ENCODE measurements around the gene BCCIP.

BCCIP gene

GRCh38 chr10:125815764-125816163 lies 7.6 kb upstream of the BCCIP start:
- Histone ChIP-seq H3K4me2 (no peak overlapping the region), H3K27ac (no peak overlapping the region), H3K36me3 (peaks cover 40% of the 10 kb centered on the region), H3K4me3 (no peak overlapping the region), H3K9me3 (no peaks in the 10 kb centered on the region), H3K4me1 (peaks cover 9% of the 10 kb centered on the region), H3K27me3 (no peaks in the 10 kb centered on the region), H3K9ac (no peak overlapping the region), H4K20me1 (0 out of 2 replicates have a peak, but pooled peaks cover 6% of the 10 kb centered on the region)
- no peak for TF ChIP-seq Cebpa-rat (IDR thresholded peaks at IDR 0.05)

DNA sequence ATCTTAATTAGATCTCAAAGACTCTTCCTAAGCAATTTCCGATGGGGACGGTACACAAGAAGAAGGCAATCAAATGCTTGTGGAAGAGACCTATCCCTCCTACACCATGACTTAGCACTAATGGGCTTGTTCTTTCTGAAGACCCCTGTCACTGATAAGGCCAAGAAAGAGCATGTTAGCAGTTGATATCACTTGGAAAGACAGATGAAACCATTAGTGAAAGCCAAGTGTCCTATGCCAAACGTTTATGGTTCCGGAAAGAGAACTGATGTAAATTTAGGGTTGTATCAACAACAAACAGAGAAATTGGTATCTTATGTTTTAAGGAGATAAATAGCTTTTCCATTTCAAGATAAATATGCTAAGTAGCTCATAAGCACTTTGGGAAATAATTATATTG lies 6.8 kb upstream of the BCCIP start:
- Histone ChIP-seq H3K27me3 (no peaks in the 10 kb centered on the region), H3K9ac (no peak overlapping the region), H4K20me1 (0 out of 2 replicates have a peak, but pooled peaks cover 6% of the 10 kb centered on the region), H3K4me3 (no peak overlapping the region), H3K36me3 (peaks cover 37% of the 10 kb centered on the region), H3K4me2 (no peak overlapping the region), H3K9me3 (no peaks in the 10 kb centered on the region), H3K4me1 (peaks cover 6% of the 10 kb centered on the region), H3K27ac (no peak overlapping the region)
- TF ChIP-seq Cebpa-rat (IDR thresholded peaks at IDR 0.05) = no peak

- Histone ChIP-seq H3K27me3 (no peaks in the 10 kb centered on the region), H3K9ac (no peak overlapping the region), H3K36me3 (peaks cover 37% of the 10 kb centered on the region), H3K9me3 (no peaks in the 10 kb centered on the region), H3K4me3 (no peak overlapping the region), H3K27ac (no peak overlapping the region), H4K20me1 (0 out of 2 replicates have a peak, but pooled peaks cover 6% of the 10 kb centered on the region), H3K4me2 (no peak overlapping the region), H3K4me1 (peaks cover 14% of the 10 kb centered on the region)
- TF ChIP-seq Cebpa-rat (IDR thresholded peaks at IDR 0.05) = no peak
Measured at GRCh38 chr10:125817337-125817946, 5.9 kb upstream of the BCCIP start.

- Histone ChIP-seq H3K4me1 (peaks cover 33% of the 10 kb centered on the region), H3K36me3 (peaks cover 16% of the 10 kb centered on the region), H3K4me2 (no peak overlapping the region), H4K20me1 (peaks cover 27% of the 10 kb centered on the region), H3K27ac (no peak overlapping the region), H3K27me3 (no peaks in the 10 kb centered on the region), H3K9me3 (no peaks in the 10 kb centered on the region), H3K9ac (no peak overlapping the region), H3K4me3 (no peak overlapping the region)
- no peak for TF ChIP-seq Cebpa-rat (IDR thresholded peaks at IDR 0.05)
Measured at GRCh38 chr10:125820701-125821100, 2.6 kb upstream of the BCCIP start.

DNA sequence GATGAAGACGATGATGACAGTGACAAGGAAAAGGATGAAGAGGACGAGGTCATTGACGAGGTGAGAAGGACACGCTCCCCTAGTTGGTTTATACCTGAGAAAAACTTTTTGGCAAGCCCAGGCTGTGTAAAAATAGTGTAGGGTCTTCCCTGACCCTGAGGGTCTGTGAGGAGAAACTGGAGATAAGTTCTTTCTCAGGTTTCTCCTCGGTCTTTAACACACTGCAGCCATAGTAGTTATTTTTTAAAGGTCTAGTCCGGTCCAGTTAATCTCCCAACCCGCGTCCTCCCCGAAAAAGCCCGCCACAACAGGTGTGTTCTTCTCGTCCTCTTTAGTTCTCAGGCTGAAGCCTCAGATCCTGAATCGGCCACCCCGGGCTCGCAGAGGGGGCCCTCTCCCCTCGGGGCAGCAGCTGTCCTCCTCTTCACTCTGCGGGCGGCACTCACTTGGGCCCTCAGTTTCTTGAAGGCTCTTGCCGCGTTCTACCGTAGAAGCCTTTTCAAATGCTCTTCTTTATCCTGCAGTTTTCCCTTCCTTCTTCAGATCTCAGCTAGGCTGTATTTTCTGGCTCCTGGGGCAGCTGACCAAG lies 411 bp downstream of the BCCIP start:
- no peaks in the 10 kb centered on the region for H3K9me3 ChIP-seq
- peaks cover 45% of the 10 kb centered on the region for H4K20me1 ChIP-seq

GRCh38 chr10:125824736-125825135 lies 1.4 kb downstream of the BCCIP start:
- no peak for TF ChIP-seq Cebpa-rat (IDR thresholded peaks at IDR 0.05)
- H3K27me3 ChIP-seq = no peaks in the 10 kb centered on the region
- H4K20me1 ChIP-seq = peaks cover 54% of the 10 kb centered on the region
- peak overlapping the region; percentile 97 for H3K9ac ChIP-seq
- peak overlapping the region; percentile 95 for H3K4me3 ChIP-seq
- H3K9me3 ChIP-seq = no peaks in the 10 kb centered on the region
- H3K4me2 ChIP-seq = peak overlapping the region; percentile 86
- H3K27ac ChIP-seq = no peak overlapping the region
- H3K36me3 ChIP-seq = peaks cover 48% of the 10 kb centered on the region
- H3K4me1 ChIP-seq = peaks cover 37% of the 10 kb centered on the region

More for the DNA sequence above, 411 bp downstream of the BCCIP start:
- TF ChIP-seq Cebpa-rat (IDR thresholded peaks at IDR 0.05) = no peak
- H3K36me3 ChIP-seq = peaks cover 38% of the 10 kb centered on the region
- peak overlapping the region; percentile 98 for H3K27ac ChIP-seq
- peak overlapping the region; percentile 97 for H3K9ac ChIP-seq
- peak overlapping the region; percentile 95 for H3K4me3 ChIP-seq
- peaks cover 37% of the 10 kb centered on the region for H3K4me1 ChIP-seq
- H3K4me2 ChIP-seq = peak overlapping the region; percentile 86
- H3K27me3 ChIP-seq = no peaks in the 10 kb centered on the region

GRCh38 chr10:125827133-125827532 lies 3.8 kb downstream of the BCCIP start:
- H3K4me3 ChIP-seq = no peak overlapping the region
- no peak overlapping the region for H3K27ac ChIP-seq
- H3K4me1 ChIP-seq = peaks cover 26% of the 10 kb centered on the region
- no peak for TF ChIP-seq Cebpa-rat (IDR thresholded peaks at IDR 0.05)
- no peak overlapping the region for H3K4me2 ChIP-seq
- no peaks in the 10 kb centered on the region for H3K27me3 ChIP-seq
- no peak overlapping the region for H3K9ac ChIP-seq
- peaks cover 69% of the 10 kb centered on the region for H4K20me1 ChIP-seq
- peaks cover 72% of the 10 kb centered on the region for H3K36me3 ChIP-seq
- no peaks in the 10 kb centered on the region for H3K9me3 ChIP-seq

GRCh38 chr10:125828311-125828710 lies 5.0 kb downstream of the BCCIP start:
- no peaks in the 10 kb centered on the region for H3K27me3 ChIP-seq
- peaks cover 21% of the 10 kb centered on the region for H3K4me1 ChIP-seq
- no peak overlapping the region for H3K27ac ChIP-seq
- no peak for TF ChIP-seq Cebpa-rat (IDR thresholded peaks at IDR 0.05)
- no peak overlapping the region for H3K9ac ChIP-seq
- H3K4me3 ChIP-seq = no peak overlapping the region
- H3K36me3 ChIP-seq = peaks cover 83% of the 10 kb centered on the region
- no peak overlapping the region for H3K4me2 ChIP-seq
- H4K20me1 ChIP-seq = peaks cover 80% of the 10 kb centered on the region
- no peaks in the 10 kb centered on the region for H3K9me3 ChIP-seq

GRCh38 chr10:125836746-125837145 lies 13.4 kb downstream of the BCCIP start:
- Histone ChIP-seq H3K4me2 (no peak overlapping the region), H4K20me1 (peaks cover 28% of the 10 kb centered on the region; the same call in 1 of the 2 replicates), H3K27me3 (no peaks in the 10 kb centered on the region), H3K4me1 (no peaks in the 10 kb centered on the region), H3K27ac (no peak overlapping the region), H3K36me3 (peaks cover 99% of the 10 kb centered on the region), H3K4me3 (no peak overlapping the region), H3K9ac (no peak overlapping the region), H3K9me3 (no peaks in the 10 kb centered on the region)
- no peak for TF ChIP-seq Cebpa-rat (IDR thresholded peaks at IDR 0.05)

DNA sequence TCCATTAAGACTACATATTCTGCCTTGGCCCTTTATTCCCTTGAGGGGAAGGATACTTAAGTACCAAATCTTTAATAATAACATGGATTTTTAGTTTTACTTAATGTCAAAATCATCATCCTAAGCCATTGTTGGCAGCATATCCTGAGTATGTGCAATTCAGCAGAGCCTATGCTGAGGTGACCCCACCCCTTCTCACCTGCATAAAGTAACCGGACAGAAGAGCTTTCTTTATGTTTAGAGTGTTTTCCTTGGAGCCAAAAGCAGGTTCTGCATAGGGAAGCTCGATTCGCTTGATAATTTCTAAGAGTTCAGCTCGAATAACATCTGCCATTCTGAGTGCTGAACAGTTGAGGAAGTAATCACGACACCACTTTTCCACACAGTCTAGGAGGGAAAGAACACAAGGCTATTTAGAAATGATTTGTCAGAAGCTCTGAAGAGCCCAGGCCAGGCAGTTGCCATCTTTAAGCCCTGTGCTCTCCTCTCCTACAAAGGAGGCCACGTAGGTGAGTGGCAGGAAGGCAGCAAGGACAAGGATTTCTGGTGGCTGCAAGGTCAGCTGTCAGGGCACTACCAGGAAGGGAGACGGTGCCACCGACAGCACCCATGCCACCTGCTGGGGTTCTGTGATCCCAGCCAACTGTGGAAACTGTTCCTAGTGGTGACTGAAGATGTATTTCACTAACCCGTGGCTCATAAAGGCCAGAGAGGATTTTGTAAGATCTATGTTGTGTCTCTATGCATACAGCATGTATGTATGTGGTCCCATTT lies 15.6 kb downstream of the BCCIP start:
- peaks cover 14% of the 10 kb centered on the region; the same call in 1 of the 2 replicates for H4K20me1 ChIP-seq
- no peaks in the 10 kb centered on the region for H3K27me3 ChIP-seq
- TF ChIP-seq Cebpa-rat (IDR thresholded peaks at IDR 0.05) = no peak
- no peak overlapping the region for H3K9ac ChIP-seq
- peaks cover 96% of the 10 kb centered on the region for H3K36me3 ChIP-seq
- no peaks in the 10 kb centered on the region for H3K9me3 ChIP-seq
- no peak overlapping the region for H3K4me3 ChIP-seq
- no peak overlapping the region for H3K27ac ChIP-seq
- peaks cover 6% of the 10 kb centered on the region for H3K4me1 ChIP-seq
- no peak overlapping the region for H3K4me2 ChIP-seq

Measured in BLaER1 (cell line).